ENCODE results near the gene RPLP2.
A peak's percentile ranks its signal among the peaks of the same experiment; 100 is the strongest.

RPLP2 gene

DNA sequence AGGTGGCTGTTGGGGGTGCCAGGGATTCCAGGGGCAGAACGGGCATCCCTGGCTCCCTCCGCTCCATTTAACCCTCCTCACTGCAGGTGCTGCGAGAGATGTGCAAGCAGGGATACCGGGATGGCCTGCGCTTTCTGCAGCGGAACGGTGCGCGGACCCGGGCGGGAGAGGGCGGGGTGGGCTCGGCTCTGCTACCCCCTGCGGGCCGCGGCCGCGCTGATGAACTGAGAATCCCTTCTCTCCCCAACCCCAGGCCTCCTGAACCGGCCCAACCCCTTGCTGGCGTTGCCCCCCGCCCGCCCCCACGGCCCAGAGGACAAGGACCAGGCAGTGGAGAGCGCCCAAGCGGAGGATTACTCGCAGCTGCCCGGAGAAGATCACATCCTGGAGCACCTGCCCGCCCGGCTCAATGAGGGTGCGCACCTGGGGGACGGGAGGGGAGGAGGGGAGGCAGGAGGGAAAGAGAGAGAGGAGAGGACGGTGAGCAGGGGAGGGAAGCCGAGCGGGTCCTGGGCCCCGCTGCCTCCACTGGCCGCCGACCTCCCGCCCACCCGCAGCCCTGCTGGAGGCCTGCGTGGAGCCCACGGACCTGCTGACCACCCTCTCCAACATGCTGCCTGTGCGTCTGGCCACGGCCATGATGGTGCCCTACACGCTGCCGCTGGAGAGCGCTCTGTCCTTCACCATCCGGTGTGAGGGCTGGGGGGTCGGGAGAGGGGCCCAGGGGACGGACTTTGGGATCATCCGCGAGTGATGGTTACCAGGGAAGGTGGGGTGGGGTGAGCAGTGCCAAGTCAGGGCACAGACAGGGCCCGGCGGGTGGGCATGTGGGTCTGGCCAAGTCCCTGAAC lies 13.9 kb downstream of the RPLP2 start:
- no peaks in the 10 kb centered on the region for H3K27me3 ChIP-seq (ENCODE audit: low read depth, low read length)
- H3K36me3 ChIP-seq (ENCODE audit: control insufficient read depth in 1 of 2, insufficient read depth in 2 of 2, low read length in 2 of 2): peaks cover 0 to 32% of the 10 kb centered on the region in 2 donors

DNA sequence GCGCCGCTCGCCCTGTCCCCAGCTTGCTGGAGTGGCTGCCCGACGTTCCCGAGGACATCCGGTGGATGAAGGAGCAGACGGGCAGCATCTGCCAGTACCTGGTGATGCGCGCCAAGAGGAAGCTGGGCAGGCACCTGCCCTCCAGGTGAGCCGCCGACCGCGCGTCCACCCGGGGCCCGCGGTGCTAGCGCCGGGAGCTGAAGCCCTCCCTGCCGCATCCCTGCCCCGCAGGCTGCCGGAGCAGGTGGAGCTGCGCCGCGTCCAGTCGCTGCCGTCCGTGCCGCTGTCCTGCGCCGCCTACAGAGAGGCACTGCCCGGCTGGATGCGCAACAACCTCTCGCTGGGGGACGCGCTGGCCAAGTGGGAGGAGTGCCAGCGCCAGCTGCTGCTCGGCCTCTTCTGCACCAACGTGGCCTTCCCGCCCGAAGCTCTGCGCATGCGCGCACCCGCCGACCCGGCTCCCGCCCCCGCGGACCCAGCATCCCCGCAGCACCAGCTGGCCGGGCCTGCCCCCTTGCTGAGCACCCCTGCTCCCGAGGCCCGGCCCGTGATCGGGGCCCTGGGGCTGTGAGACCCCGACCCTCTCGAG lies 14.6 kb downstream of the RPLP2 start:
- H3K4me3 ChIP-seq (ENCODE audit: low read depth in 1 of 2, low read length in 2 of 2): no peak overlapping the region
- H3K4me1 ChIP-seq (ENCODE audit: control insufficient read depth in 1 of 2, insufficient read depth in 2 of 2, low read length in 2 of 2): peaks cover 11 to 46% of the 10 kb centered on the region in 2 donors
- H3K27me3 ChIP-seq (ENCODE audit: low read depth, low read length): no peaks in the 10 kb centered on the region
- peaks cover 0 to 32% of the 10 kb centered on the region in 2 donors for H3K36me3 ChIP-seq (ENCODE audit: control insufficient read depth in 1 of 2, insufficient read depth in 2 of 2, low read length in 2 of 2)
- no peaks in the 10 kb centered on the region for H3K9me3 ChIP-seq (ENCODE audit: control insufficient read depth in 1 of 2, low read length in 2 of 2)
- H3K27ac ChIP-seq (ENCODE audit: low read length): no peak overlapping the region

More for the DNA sequence above, 13.9 kb downstream of the RPLP2 start:
- H3K4me1 ChIP-seq (ENCODE audit: control insufficient read depth in 1 of 2, insufficient read depth in 2 of 2, low read length in 2 of 2): peaks cover 11 to 43% of the 10 kb centered on the region in 2 donors
- H3K4me3 ChIP-seq (ENCODE audit: low read depth in 1 of 2, low read length in 2 of 2): no peak overlapping the region
- no peak overlapping the region for H3K27ac ChIP-seq (ENCODE audit: low read length)
- no peaks in the 10 kb centered on the region for H3K9me3 ChIP-seq (ENCODE audit: control insufficient read depth in 1 of 2, low read length in 2 of 2)

DNA sequence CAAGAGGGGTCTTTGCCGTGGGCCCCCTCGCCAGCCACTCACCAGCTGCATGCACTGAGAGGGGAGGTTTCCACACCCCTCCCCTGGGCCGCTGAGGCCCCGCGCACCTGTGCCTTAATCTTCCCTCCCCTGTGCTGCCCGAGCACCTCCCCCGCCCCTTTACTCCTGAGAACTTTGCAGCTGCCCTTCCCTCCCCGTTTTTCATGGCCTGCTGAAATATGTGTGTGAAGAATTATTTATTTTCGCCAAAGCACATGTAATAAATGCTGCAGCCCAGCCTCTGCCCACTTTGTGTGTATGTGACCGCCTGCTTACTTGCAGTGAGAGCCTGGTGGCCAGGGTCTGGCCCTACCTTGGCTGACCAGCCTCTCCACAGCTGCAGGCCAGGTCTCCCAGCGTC lies 15.2 kb downstream of the RPLP2 start:
- Histone ChIP-seq H3K27ac (ENCODE audit: low read length) (no peak overlapping the region), H3K27me3 (ENCODE audit: low read depth, low read length) (no peaks in the 10 kb centered on the region), H3K4me1 (ENCODE audit: control insufficient read depth in 1 of 2, insufficient read depth in 2 of 2, low read length in 2 of 2) (peaks cover 11 to 51% of the 10 kb centered on the region in 2 donors), H3K4me3 (ENCODE audit: low read depth in 1 of 2, low read length in 2 of 2) (no peak overlapping the region), H3K36me3 (ENCODE audit: control insufficient read depth in 1 of 2, insufficient read depth in 2 of 2, low read length in 2 of 2) (peaks cover 0 to 32% of the 10 kb centered on the region in 2 donors), H3K9me3 (ENCODE audit: control insufficient read depth in 1 of 2, low read length in 2 of 2) (no peaks in the 10 kb centered on the region)

DNA sequence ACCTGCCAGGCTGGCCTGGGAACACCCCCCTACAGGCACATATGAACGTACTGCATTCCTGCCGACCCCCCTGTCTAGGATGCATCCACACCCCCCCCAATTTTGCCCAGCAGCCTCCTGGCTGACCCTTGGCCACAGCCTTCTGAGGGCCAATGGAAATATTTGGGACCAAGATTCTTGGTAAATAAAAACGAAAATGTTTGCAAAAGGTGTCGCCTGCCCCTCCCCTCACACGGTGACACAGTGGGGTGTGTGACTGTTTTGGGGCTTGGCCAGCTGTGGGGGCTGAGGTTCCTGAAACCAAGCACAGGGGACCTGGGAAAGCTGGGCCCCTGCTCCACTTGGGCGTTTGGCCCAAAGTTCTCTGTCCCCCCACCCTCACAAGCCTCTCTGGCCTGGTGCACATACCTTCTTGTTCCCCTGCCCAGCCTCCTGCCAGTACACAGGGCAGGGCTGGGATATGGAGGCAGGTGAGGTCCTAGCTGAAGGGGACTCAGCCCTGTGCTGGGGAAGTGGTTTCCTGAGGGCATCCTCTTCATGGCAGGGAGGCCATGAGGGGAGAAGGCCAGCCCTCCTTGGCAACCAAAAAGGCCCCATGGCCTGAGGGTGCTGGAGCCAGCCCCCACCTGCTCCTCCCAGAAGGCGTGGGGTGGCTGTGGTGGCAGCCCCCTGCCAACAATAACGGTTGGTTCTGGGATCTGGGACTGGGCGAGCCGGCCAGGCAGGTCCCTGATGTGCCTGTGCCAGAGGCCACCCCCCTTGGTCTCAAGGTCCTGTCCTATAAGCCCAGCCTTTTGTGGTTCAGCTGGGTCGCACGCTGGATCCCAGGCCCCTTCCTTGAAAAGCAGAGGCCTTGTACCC lies 15.8 kb downstream of the RPLP2 start:
- Histone ChIP-seq H3K27me3 (ENCODE audit: low read depth, low read length) (no peaks in the 10 kb centered on the region), H3K4me1 (ENCODE audit: control insufficient read depth in 1 of 2, insufficient read depth in 2 of 2, low read length in 2 of 2) (peaks cover 10 to 53% of the 10 kb centered on the region in 2 donors), H3K4me3 (ENCODE audit: low read depth in 1 of 2, low read length in 2 of 2) (no peak overlapping the region), H3K9me3 (ENCODE audit: control insufficient read depth in 1 of 2, low read length in 2 of 2) (no peaks in the 10 kb centered on the region), H3K36me3 (ENCODE audit: control insufficient read depth in 1 of 2, insufficient read depth in 2 of 2, low read length in 2 of 2) (peaks cover 0 to 32% of the 10 kb centered on the region in 2 donors), H3K27ac (ENCODE audit: low read length) (peak overlapping the region; percentile 23)

DNA sequence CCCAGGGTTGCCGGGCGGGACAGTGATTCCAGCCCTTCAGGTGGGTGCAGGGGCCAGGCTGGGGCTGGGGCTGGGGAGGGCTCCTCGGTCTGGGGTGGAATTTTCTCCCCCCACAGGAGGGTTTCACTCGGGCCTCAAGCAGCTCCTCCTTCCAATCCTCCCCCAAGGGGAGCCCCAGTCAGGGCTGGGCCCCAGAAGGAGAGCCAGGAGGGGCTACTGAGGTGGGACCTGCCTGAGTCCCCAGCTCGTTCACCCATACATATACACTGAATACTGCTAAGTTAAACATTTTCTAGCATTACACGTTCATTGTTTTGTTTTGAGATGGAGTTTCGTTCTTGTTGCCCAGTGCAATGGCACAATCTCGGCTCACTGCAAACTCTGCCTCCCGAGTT lies 16.5 kb downstream of the RPLP2 start:
- H3K4me3 ChIP-seq (ENCODE audit: low read depth in 1 of 2, low read length in 2 of 2): no peak overlapping the region
- peaks cover 4 to 53% of the 10 kb centered on the region in 2 donors for H3K4me1 ChIP-seq (ENCODE audit: control insufficient read depth in 1 of 2, insufficient read depth in 2 of 2, low read length in 2 of 2)
- peak overlapping the region; percentile 23 for H3K27ac ChIP-seq (ENCODE audit: low read length)
- no peaks in the 10 kb centered on the region for H3K9me3 ChIP-seq (ENCODE audit: control insufficient read depth in 1 of 2, low read length in 2 of 2)
- H3K36me3 ChIP-seq (ENCODE audit: control insufficient read depth in 1 of 2, insufficient read depth in 2 of 2, low read length in 2 of 2): peaks cover 0 to 32% of the 10 kb centered on the region in 2 donors
- H3K27me3 ChIP-seq (ENCODE audit: low read depth, low read length): no peaks in the 10 kb centered on the region

DNA sequence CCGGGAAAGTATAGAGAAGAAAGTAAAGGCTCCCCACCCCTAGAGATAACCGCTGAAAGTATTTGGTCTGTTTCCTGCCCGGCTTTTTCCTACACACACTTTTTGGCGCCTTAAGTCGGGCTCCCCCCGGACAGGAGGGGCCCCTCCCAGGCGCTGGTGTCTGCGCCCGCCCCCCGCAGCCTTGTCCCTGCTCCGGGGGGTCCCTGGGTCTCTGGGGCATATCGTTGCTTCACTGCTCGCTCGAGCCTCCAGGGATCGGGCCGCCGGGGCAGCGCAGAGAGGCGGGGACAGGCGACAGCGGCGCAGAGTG lies 17.0 kb downstream of the RPLP2 start:
- peak overlapping the region in 1 of 2 donors; percentile 44 for H3K4me3 ChIP-seq (ENCODE audit: low read depth in 1 of 2, low read length in 2 of 2)
- no peak overlapping the region for H3K27ac ChIP-seq (ENCODE audit: low read length)
- no peaks in the 10 kb centered on the region for H3K9me3 ChIP-seq (ENCODE audit: control insufficient read depth in 1 of 2, low read length in 2 of 2)
- H3K27me3 ChIP-seq (ENCODE audit: low read depth, low read length): no peaks in the 10 kb centered on the region
- H3K36me3 ChIP-seq (ENCODE audit: control insufficient read depth in 1 of 2, insufficient read depth in 2 of 2, low read length in 2 of 2): peaks cover 0 to 32% of the 10 kb centered on the region in 2 donors
- peaks cover 0 to 53% of the 10 kb centered on the region in 2 donors for H3K4me1 ChIP-seq (ENCODE audit: control insufficient read depth in 1 of 2, insufficient read depth in 2 of 2, low read length in 2 of 2)

DNA sequence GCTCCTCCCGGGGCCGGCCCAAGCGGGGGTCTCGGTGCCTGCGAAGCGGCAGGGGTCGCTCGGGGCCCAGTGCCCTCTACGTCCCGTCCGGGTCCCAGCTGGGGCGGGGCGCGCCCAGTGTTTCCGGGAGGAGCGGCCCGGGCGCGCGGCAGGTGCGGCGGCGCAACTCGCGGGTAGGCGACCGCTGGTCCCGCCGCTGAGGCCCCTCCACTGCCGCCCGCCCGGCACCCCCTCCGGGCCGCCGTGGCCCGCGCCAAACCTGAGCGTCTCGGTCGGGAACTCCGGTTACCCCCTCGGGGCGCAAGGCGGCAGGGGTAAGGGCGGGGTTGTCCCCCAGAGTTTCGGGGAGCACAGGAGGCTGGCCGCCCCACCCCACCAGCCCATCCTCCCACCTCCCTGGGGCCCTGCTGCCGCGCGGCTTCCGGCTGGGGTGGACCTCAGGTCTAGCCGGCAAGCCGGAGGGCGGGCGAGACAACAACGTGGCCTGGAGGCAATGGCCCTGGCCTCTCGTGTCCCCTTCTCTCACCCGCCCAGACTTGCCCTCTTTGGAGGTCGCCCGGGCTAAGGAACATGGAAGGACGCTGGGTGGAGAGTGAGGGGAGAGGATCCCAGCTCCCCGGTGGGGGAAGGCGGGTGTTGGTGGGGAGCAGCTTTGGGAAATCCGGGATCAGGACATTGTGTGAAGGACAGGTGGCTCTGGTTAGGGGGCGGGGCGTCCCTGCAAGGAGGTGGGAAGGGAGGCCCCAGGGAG lies 17.6 kb downstream of the RPLP2 start:
- H3K4me3 ChIP-seq (ENCODE audit: low read depth in 1 of 2, low read length in 2 of 2): peak overlapping the region in 1 of 2 donors; percentile 44
- no peaks in the 10 kb centered on the region for H3K27me3 ChIP-seq (ENCODE audit: low read depth, low read length)
- peaks cover 0 to 31% of the 10 kb centered on the region in 2 donors for H3K36me3 ChIP-seq (ENCODE audit: control insufficient read depth in 1 of 2, insufficient read depth in 2 of 2, low read length in 2 of 2)
- peaks cover 0 to 55% of the 10 kb centered on the region in 2 donors for H3K4me1 ChIP-seq (ENCODE audit: control insufficient read depth in 1 of 2, insufficient read depth in 2 of 2, low read length in 2 of 2)
- H3K27ac ChIP-seq (ENCODE audit: low read length): peak overlapping the region; percentile 72
- no peaks in the 10 kb centered on the region for H3K9me3 ChIP-seq (ENCODE audit: control insufficient read depth in 1 of 2, low read length in 2 of 2)

DNA sequence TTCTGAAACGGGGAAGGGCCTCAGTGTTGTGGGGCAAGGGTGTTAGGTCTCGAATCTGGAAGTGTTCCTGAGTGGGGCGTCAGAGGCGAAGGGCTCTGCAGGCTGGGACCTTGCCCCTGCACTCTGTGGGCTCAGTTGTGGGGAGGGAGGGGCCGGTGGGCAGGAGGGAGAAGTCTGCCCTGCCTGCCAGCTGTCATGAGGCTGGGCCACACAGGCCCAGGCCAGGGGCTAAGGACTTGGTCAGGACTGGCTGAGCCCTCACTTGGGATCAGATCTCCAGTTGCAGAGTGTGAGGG lies 18.1 kb downstream of the RPLP2 start, which contains the start of gene CRACR2B:
Gene CRACR2B (plus strand): TSS at position 23 of the 296 bp plus-strand sequence. CDS start 689 bp downstream, outside the sequence.
- Histone ChIP-seq H3K4me1 (ENCODE audit: control insufficient read depth in 1 of 2, insufficient read depth in 2 of 2, low read length in 2 of 2) (peaks cover 0 to 57% of the 10 kb centered on the region in 2 donors), H3K27ac (ENCODE audit: low read length) (peak within 1 kb of the TSS; percentile 72), H3K27me3 (ENCODE audit: low read depth, low read length) (no peaks in the 10 kb centered on the region), H3K36me3 (ENCODE audit: control insufficient read depth in 1 of 2, insufficient read depth in 2 of 2, low read length in 2 of 2) (peaks cover 0 to 29% of the 10 kb centered on the region in 2 donors), H3K4me3 (ENCODE audit: low read depth in 1 of 2, low read length in 2 of 2) (peak within 1 kb of the TSS in 1 of 2 donors; percentile 44), H3K9me3 (ENCODE audit: control insufficient read depth in 1 of 2, low read length in 2 of 2) (no peaks in the 10 kb centered on the region)

DNA sequence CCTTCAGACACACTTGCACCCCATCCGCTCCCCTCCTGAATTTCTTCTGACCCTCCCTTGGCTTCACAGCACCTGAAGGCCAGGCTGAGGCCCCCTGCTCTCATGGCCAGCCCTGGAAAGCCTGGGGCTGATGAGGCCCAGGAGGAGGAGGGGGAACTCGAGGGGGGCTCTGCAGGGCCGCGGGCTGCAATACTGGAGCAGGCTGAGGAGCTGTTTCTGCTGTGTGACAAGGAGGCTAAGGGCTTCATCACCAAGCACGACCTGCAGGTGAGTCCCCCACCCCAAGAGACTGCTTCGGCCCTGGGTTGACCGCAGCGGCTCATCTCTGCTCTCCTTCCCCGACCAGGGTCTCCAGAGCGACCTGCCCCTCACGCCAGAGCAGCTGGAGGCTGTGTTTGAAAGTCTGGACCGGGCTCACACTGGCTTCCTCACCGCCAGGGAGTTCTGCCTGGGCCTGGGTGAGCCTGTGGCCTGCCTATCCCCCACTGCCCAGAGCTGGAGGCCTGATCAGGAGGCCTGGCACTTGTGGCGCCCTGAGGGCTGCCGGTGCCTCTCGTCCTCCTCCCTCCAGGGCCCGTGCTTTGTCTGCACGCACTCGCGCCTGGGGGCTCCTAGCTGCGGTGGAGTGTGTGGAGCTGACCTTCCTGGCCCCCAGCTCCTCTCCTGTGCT lies 18.9 kb downstream of the RPLP2 start:
- Histone ChIP-seq H3K36me3 (ENCODE audit: control insufficient read depth in 1 of 2, insufficient read depth in 2 of 2, low read length in 2 of 2) (peaks cover 0 to 22% of the 10 kb centered on the region in 2 donors), H3K4me1 (ENCODE audit: control insufficient read depth in 1 of 2, insufficient read depth in 2 of 2, low read length in 2 of 2) (peaks cover 0 to 60% of the 10 kb centered on the region in 2 donors), H3K27ac (ENCODE audit: low read length) (no peak overlapping the region), H3K4me3 (ENCODE audit: low read depth in 1 of 2, low read length in 2 of 2) (peak overlapping the region in 1 of 2 donors; percentile 3), H3K27me3 (ENCODE audit: low read depth, low read length) (no peaks in the 10 kb centered on the region), H3K9me3 (ENCODE audit: control insufficient read depth in 1 of 2, low read length in 2 of 2) (no peaks in the 10 kb centered on the region)

DNA sequence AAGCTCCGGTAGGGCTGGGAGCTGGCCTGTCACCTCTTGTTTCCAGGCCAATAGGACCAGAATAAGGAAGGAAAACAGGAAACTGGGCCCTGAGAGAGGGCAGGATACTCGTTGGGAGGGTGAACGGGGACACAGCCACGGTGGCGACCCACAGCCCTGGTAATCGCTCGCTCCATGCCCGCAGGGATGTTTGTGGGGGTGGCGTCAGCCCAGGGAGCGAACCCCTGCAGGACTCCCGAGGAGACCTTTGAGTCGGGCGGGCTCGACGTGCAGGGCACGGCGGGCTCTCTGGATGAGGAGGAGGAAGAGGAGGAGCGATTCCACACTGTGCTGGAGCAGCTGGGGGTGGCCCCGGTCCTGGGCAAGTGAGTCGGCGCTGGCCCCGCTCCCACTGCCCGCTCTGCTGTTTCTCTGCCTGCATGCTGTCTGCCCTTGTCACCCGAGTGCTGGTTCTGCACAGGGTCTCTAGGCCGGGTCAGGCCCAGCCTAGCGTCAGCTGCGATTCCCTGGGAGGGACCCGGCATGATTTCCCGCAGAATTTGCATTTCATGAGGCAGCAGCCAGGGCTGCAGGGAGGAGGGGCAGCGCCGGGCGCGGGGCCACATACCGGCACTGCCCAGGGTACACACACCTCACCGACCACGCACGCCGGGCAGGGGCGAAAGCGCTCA lies 19.5 kb downstream of the RPLP2 start:
- Histone ChIP-seq H3K4me1 (ENCODE audit: control insufficient read depth in 1 of 2, insufficient read depth in 2 of 2, low read length in 2 of 2) (peaks cover 0 to 66% of the 10 kb centered on the region in 2 donors), H3K36me3 (ENCODE audit: control insufficient read depth in 1 of 2, insufficient read depth in 2 of 2, low read length in 2 of 2) (peaks cover 0 to 16% of the 10 kb centered on the region in 2 donors), H3K27me3 (ENCODE audit: low read depth, low read length) (no peaks in the 10 kb centered on the region), H3K4me3 (ENCODE audit: low read depth in 1 of 2, low read length in 2 of 2) (peak overlapping the region; percentile 39 to 58), H3K27ac (ENCODE audit: low read length) (no peak overlapping the region), H3K9me3 (ENCODE audit: control insufficient read depth in 1 of 2, low read length in 2 of 2) (no peaks in the 10 kb centered on the region)
